ENCODE measurements around the gene NANOS1. TPM values are rescaled to one million over a fixed set of nuclear protein-coding genes. Genes with fewer than 3 reads are reported as not detected.
A peak's percentile ranks its signal among the peaks of the same experiment; 100 is the strongest.

NANOS1 gene
- total and polyA plus RNA-seq, 2 experiments from 2014 or later, result 1.6 to 2.9 TPM

DNA sequence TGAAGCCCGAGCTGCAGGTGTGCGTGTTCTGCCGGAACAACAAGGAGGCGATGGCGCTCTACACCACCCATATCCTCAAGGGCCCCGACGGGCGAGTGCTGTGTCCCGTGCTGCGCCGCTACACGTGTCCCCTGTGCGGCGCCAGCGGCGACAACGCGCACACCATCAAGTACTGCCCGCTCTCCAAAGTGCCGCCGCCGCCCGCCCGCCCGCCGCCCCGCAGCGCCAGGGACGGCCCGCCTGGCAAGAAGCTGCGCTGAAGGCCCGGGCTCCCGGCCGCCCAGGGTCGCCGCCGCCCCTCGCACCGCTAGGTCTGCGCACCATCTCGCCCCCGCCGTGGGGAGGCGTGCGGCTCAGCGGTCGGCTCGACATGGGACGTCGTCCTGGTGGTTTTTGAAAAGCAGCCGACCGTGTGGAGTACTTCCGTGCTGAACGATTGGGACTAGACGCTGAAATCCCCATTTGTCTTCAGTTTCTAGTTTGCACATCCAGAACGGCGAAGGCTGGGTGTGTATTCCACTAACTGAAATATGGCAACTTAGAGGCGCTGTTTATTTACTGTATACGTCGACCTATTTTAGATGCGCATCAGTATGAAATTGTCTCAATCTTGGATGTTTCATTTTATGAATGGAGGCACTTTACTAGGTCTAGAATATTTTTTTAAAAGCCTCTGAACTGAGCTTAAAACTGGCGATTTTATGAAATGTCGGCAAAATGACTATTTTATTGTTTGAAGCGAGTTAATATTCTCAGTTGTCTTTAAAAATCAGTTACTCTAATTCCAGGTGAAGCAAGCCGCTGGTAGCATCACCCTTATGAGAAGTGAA, 1.1 kb downstream of the NANOS1 start:
- H3K27me3 Mint-ChIP-seq (ENCODE audit: insufficient read depth, low read depth, poor library complexity), result peaks cover 15% of the 10 kb centered on the region
- H3K4me3 Mint-ChIP-seq, result peak overlapping the region; percentile 72
- peaks cover 22% of the 10 kb centered on the region for H3K36me3 ChIP-seq (ENCODE audit: insufficient read depth)
- peak overlapping the region; percentile 54 for H3K4me3 ChIP-seq
- H2AFZ ChIP-seq, result no peak overlapping the region
- H3K27ac ChIP-seq (ENCODE audit: low read depth), result no peak overlapping the region
- no peaks in the 10 kb centered on the region for H3K9me3 Mint-ChIP-seq
- peaks cover 21% of the 10 kb centered on the region; the same call in 2 of the 3 replicates for H3K4me1 Mint-ChIP-seq
- H3F3A ChIP-seq (replicated peaks; ENCODE audit: low read depth), result peaks cover 32% of the 10 kb centered on the region
- peaks cover 39% of the 10 kb centered on the region for H4K20me1 ChIP-seq (replicated peaks; ENCODE audit: insufficient read depth)
- no peaks in the 10 kb centered on the region for H3K9me2 ChIP-seq (ENCODE audit: insufficient read depth)
- H3K27me3 ChIP-seq (ENCODE audit: insufficient read depth), result 0 out of 2 replicates have a peak, but pooled peaks cover 5% of the 10 kb centered on the region
- H3K4me1 ChIP-seq (ENCODE audit: insufficient read depth), result peaks cover 19% of the 10 kb centered on the region
- H3K4me2 ChIP-seq, result peak overlapping the region; percentile 83
- peak; percentile 42 for ATAC-seq
- H3K36me3 Mint-ChIP-seq (ENCODE audit: low read depth), result peaks cover 22% of the 10 kb centered on the region
- H3K79me2 ChIP-seq (replicated peaks; ENCODE audit: insufficient read depth), result no peaks in the 10 kb centered on the region; the same call in 1 of the 2 replicates
- H3K27ac Mint-ChIP-seq, result no peak overlapping the region
- peak; percentile 79 for DNase-seq (ENCODE audit: low spot score)
- TF ChIP-seq POLR2AphosphoS5 (IDR thresholded peaks at IDR 0.05; ENCODE audit: low read depth), result peak; percentile 51; the same call in 1 of the 2 replicates
- TF ChIP-seq, protein P1, sequence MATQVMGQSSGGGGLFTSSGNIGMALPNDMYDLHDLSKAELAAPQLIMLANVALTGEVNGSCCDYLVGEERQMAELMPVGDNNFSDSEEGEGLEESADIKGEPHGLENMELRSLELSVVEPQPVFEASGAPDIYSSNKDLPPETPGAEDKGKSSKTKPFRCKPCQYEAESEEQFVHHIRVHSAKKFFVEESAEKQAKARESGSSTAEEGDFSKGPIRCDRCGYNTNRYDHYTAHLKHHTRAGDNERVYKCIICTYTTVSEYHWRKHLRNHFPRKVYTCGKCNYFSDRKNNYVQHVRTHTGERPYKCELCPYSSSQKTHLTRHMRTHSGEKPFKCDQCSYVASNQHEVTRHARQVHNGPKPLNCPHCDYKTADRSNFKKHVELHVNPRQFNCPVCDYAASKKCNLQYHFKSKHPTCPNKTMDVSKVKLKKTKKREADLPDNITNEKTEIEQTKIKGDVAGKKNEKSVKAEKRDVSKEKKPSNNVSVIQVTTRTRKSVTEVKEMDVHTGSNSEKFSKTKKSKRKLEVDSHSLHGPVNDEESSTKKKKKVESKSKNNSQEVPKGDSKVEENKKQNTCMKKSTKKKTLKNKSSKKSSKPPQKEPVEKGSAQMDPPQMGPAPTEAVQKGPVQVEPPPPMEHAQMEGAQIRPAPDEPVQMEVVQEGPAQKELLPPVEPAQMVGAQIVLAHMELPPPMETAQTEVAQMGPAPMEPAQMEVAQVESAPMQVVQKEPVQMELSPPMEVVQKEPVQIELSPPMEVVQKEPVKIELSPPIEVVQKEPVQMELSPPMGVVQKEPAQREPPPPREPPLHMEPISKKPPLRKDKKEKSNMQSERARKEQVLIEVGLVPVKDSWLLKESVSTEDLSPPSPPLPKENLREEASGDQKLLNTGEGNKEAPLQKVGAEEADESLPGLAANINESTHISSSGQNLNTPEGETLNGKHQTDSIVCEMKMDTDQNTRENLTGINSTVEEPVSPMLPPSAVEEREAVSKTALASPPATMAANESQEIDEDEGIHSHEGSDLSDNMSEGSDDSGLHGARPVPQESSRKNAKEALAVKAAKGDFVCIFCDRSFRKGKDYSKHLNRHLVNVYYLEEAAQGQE (IDR thresholded peaks at IDR 0.05; ENCODE audit: unreplicated experiment), result no peak
- TF ChIP-seq, protein P2, sequence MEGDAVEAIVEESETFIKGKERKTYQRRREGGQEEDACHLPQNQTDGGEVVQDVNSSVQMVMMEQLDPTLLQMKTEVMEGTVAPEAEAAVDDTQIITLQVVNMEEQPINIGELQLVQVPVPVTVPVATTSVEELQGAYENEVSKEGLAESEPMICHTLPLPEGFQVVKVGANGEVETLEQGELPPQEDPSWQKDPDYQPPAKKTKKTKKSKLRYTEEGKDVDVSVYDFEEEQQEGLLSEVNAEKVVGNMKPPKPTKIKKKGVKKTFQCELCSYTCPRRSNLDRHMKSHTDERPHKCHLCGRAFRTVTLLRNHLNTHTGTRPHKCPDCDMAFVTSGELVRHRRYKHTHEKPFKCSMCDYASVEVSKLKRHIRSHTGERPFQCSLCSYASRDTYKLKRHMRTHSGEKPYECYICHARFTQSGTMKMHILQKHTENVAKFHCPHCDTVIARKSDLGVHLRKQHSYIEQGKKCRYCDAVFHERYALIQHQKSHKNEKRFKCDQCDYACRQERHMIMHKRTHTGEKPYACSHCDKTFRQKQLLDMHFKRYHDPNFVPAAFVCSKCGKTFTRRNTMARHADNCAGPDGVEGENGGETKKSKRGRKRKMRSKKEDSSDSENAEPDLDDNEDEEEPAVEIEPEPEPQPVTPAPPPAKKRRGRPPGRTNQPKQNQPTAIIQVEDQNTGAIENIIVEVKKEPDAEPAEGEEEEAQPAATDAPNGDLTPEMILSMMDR (conservative IDR thresholded peaks at IDR 0.05; ENCODE audit: low read depth in 2 of 2), result peak in 1 of 2 experiments; percentile 4; a peak in 1 of 4 replicates
- TF ChIP-seq, protein P3, sequence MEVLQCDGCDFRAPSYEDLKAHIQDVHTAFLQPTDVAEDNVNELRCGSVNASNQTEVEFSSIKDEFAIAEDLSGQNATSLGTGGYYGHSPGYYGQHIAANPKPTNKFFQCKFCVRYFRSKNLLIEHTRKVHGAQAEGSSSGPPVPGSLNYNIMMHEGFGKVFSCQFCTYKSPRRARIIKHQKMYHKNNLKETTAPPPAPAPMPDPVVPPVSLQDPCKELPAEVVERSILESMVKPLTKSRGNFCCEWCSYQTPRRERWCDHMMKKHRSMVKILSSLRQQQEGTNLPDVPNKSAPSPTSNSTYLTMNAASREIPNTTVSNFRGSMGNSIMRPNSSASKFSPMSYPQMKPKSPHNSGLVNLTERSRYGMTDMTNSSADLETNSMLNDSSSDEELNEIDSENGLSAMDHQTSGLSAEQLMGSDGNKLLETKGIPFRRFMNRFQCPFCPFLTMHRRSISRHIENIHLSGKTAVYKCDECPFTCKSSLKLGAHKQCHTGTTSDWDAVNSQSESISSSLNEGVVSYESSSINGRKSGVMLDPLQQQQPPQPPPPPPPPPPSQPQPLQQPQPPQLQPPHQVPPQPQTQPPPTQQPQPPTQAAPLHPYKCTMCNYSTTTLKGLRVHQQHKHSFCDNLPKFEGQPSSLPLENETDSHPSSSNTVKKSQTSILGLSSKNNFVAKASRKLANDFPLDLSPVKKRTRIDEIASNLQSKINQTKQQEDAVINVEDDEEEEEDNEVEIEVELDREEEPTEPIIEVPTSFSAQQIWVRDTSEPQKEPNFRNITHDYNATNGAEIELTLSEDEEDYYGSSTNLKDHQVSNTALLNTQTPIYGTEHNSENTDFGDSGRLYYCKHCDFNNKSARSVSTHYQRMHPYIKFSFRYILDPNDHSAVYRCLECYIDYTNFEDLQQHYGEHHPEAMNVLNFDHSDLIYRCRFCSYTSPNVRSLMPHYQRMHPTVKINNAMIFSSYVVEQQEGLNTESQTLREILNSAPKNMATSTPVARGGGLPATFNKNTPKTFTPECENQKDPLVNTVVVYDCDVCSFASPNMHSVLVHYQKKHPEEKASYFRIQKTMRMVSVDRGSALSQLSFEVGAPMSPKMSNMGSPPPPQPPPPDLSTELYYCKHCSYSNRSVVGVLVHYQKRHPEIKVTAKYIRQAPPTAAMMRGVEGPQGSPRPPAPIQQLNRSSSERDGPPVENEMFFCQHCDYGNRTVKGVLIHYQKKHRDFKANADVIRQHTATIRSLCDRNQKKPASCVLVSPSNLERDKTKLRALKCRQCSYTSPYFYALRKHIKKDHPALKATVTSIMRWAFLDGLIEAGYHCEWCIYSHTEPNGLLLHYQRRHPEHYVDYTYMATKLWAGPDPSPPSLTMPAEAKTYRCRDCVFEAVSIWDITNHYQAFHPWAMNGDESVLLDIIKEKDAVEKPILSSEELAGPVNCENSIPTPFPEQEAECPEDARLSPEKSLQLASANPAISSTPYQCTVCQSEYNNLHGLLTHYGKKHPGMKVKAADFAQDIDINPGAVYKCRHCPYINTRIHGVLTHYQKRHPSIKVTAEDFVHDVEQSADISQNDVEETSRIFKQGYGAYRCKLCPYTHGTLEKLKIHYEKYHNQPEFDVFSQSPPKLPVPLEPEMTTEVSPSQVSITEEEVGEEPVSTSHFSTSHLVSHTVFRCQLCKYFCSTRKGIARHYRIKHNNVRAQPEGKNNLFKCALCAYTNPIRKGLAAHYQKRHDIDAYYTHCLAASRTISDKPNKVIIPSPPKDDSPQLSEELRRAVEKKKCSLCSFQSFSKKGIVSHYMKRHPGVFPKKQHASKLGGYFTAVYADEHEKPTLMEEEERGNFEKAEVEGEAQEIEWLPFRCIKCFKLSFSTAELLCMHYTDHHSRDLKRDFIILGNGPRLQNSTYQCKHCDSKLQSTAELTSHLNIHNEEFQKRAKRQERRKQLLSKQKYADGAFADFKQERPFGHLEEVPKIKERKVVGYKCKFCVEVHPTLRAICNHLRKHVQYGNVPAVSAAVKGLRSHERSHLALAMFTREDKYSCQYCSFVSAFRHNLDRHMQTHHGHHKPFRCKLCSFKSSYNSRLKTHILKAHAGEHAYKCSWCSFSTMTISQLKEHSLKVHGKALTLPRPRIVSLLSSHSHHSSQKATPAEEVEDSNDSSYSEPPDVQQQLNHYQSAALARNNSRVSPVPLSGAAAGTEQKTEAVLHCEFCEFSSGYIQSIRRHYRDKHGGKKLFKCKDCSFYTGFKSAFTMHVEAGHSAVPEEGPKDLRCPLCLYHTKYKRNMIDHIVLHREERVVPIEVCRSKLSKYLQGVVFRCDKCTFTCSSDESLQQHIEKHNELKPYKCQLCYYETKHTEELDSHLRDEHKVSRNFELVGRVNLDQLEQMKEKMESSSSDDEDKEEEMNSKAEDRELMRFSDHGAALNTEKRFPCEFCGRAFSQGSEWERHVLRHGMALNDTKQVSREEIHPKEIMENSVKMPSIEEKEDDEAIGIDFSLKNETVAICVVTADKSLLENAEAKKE (CRISPR knock-in tag; IDR thresholded peaks at IDR 0.05), result no peak

Measured in GM23338 (cell line).